A549 (cell line): ENCODE measurements around the gene STXBP4. TPM values are rescaled to one million over a fixed set of nuclear protein-coding genes. Genes with fewer than 3 reads are reported as not detected.

ENCODE experiments used
- ATAC-seq, 2 experiments: fragments of 200-7000 bp in 1 of 2; fragments of >200 bp in 1 of 2; cut with Nextera tagmentation in 1 of 2; cut with Tn5 transposase in 1 of 2; 3 replicates each; pipeline versions ENCODE4 v1.8.0 to v1.9.1; 2018 to 2020; ENCODE audit warnings: mild to moderate bottlenecking in 1 of 2, moderate library complexity in 1 of 2
- CTCF ChIA-PET: fragments of 300-600 bp; sonication (Branson Sonifier 250); formaldehyde crosslinking; extraction: SDS; loops from one replicate; lab custom pipeline; 2021; ENCODE audit warnings: antibody characterized with exemption, inconsistent platforms; lab: Yijun Ruan, JAX
- POLR2A ChIA-PET: fragments of 350-600 bp; formaldehyde crosslinking; extraction: SDS; loops from one replicate; lab custom pipeline; 2021; ENCODE audit warnings: antibody characterized with exemption, inconsistent platforms; lab: Yijun Ruan, JAX
- DNase-seq, 2 experiments: peaks; one replicate each; pipeline versions ENCODE4 v3.0.0 to v3.0.0-alpha.2; 2011 to 2016; ENCODE audit warnings: low read depth in 1 of 2, low spot score in 1 of 2
- FAIRE-seq: peaks from 2 replicates; lab custom pipeline; 2011; peaks lifted over from hg19 to GRCh38; lab: Jason Lieb, UNC
- H3K27ac ChIP-seq, 2 experiments: fragments of >200 bp; sonication (Bioruptor Twin); formaldehyde crosslinking; 3 replicates each; pipeline ENCODE4 v1.5.1; 2016 to 2017
- H3K4me1 ChIP-seq: fragments of >200 bp; sonication (Bioruptor Twin); formaldehyde crosslinking; 3 replicates; pipeline ENCODE4 v1.6.1; 2016
- H3K4me2 ChIP-seq: fragments of >200 bp; sonication (Bioruptor Twin); formaldehyde crosslinking; 3 replicates; pipeline ENCODE4 v1.6.1; 2016
- H3K4me3 ChIP-seq: fragments of >200 bp; sonication (Bioruptor Twin); formaldehyde crosslinking; 3 replicates; pipeline ENCODE4 v1.5.1; 2016
- H3K9me3 ChIP-seq: fragments of >200 bp; sonication (Bioruptor Twin); formaldehyde crosslinking; 3 replicates; pipeline ENCODE4 v1.6.1; 2016
- CBX8 ChIP-seq: fragments of 200-600 bp; sonication (generic); IDR thresholded peaks from 2 replicates; pipeline ENCODE4 v1.6.1; 2016
- CHD4 ChIP-seq: fragments of 200-600 bp; sonication (generic); IDR thresholded peaks from 2 replicates; pipeline ENCODE4 v1.6.1; 2016; ENCODE audit warnings: antibody characterized with exemption, mild to moderate bottlenecking, borderline replicate concordance
- EHF ChIP-seq: fragments of 250-450 bp; sonication (Bioruptor Pico); IDR thresholded peaks from 2 replicates; pipeline ENCODE4 v1.5.0; 2020; ENCODE audit warnings: mild to moderate bottlenecking
- ELK1 ChIP-seq: fragments of 150-350 bp; IDR thresholded peaks from 2 replicates; pipeline ENCODE4 v1.6.1; 2014; ENCODE audit warnings: low read depth, mild to moderate bottlenecking, low read length
- HMGXB4 ChIP-seq: fragments of 250-450 bp; sonication (Bioruptor Pico); IDR thresholded peaks from 2 replicates; pipeline ENCODE4 v1.5.0; 2021; ENCODE audit warnings: mild to moderate bottlenecking, moderate library complexity, borderline replicate concordance
- HOXA7 ChIP-seq: fragments of 250-450 bp; sonication (Bioruptor Pico); IDR thresholded peaks from 2 replicates; pipeline ENCODE4 v1.5.0; 2020; ENCODE audit warnings: mild to moderate bottlenecking, moderate library complexity
- HOXB5 ChIP-seq: fragments of 250-450 bp; sonication (Bioruptor Pico); IDR thresholded peaks from 2 replicates; pipeline ENCODE4 v1.5.0; 2020; ENCODE audit warnings: mild to moderate bottlenecking, moderate library complexity
- JUN ChIP-seq, 2 experiments: fragments of >200 bp; sonication (Bioruptor Twin); formaldehyde crosslinking; IDR thresholded peaks; 2 replicates in 1 of 2; 3 replicates in 1 of 2; pipeline ENCODE4 v1.6.1; 2016 to 2017
- JUNB ChIP-seq: fragments of >200 bp; sonication (Bioruptor Twin); formaldehyde crosslinking; IDR thresholded peaks from 2 replicates; pipeline ENCODE4 v1.6.1; 2016
- MAZ ChIP-seq: fragments of 150-350 bp; IDR thresholded peaks from 2 replicates; pipeline ENCODE4 v1.6.1; 2014; ENCODE audit warnings: antibody characterized with exemption, low read depth, low read length, borderline replicate concordance
- MYC ChIP-seq: IDR thresholded peaks from 2 replicates; pipeline ENCODE4 v1.6.1; 2012; ENCODE audit warnings: mild to moderate bottlenecking, inconsistent platforms, low read length, improper control_type of control experiment, borderline replicate concordance
- PBX3 ChIP-seq: IDR thresholded peaks from 2 replicates; pipeline ENCODE4 v1.6.1; 2012
- PHF8 ChIP-seq: fragments of 200-600 bp; sonication (generic); IDR thresholded peaks from 2 replicates; pipeline ENCODE4 v1.6.1; 2016; ENCODE audit warnings: low read depth, mild to moderate bottlenecking, antibody characterized with exemption, moderate library complexity, borderline replicate concordance
- RAD21 ChIP-seq, 2 experiments: fragments of >200 bp in 1 of 2; sonication (Bioruptor Twin) in 1 of 2; formaldehyde crosslinking in 1 of 2; IDR thresholded peaks in 1 of 2; conservative IDR thresholded peaks in 1 of 2; 2 replicates in 1 of 2; 3 replicates in 1 of 2; pipeline ENCODE4 v1.6.1; 2012 to 2018; ENCODE audit warnings: inconsistent platforms in 1 of 2
- RCOR1 ChIP-seq: fragments of 150-350 bp; IDR thresholded peaks from 2 replicates; pipeline ENCODE4 v1.6.1; 2014; ENCODE audit warnings: antibody characterized with exemption, low read length, low read depth
- RNF2 ChIP-seq: fragments of 200-600 bp; sonication (generic); IDR thresholded peaks from 2 replicates; pipeline ENCODE4 v1.6.1; 2016; ENCODE audit warnings: low read depth, mild to moderate bottlenecking, antibody characterized with exemption, moderate library complexity, borderline replicate concordance
- TFCP2L1 ChIP-seq: fragments of 250-450 bp; sonication (Bioruptor Pico); IDR thresholded peaks from 2 replicates; pipeline ENCODE4 v1.5.0; 2021; ENCODE audit warnings: mild to moderate bottlenecking
- TP53 ChIP-seq: fragments of 250-450 bp; sonication (Bioruptor Pico); IDR thresholded peaks from 2 replicates; pipeline ENCODE4 v1.5.0; 2021; ENCODE audit warnings: mild to moderate bottlenecking, moderate library complexity
- ZFP36 ChIP-seq: fragments of 450-650 bp; IDR thresholded peaks from 2 replicates; pipeline ENCODE4 v1.6.1; 2014; ENCODE audit warnings: borderline replicate concordance; ENCODE audit not compliant: partially characterized antibody
- WGBS: methylation state at CpG from one replicate; pipeline ENCODE4 v1.1.6; 2017; ENCODE audit errors: missing lambda C conversion rate; 5-methylcytosine and 5-hydroxymethylcytosine counted together
- polyA plus RNA-seq, 4 experiments: library from polyadenylated mRNA; depleted of rRNA in 3 of 4; stranded (reverse); fragments of >200 nt; fragmentation: RNase III in 1 of 4; extraction: RNeasy Plus Mini Kit Qiagen cat#74134 plus additional on column Dnase treatment in 1 of 4; gene quantifications; 2 replicates in 3 of 4; 3 replicates in 1 of 4; pipeline ENCODE4 v1.2.3, GENCODE V29; 2011 to 2017

The STXBP4 gene
- polyA plus RNA-seq, 2 of the 4 experiments (the other 2 are of a cell fraction), result 9.0 to 16.0 TPM

DNA sequence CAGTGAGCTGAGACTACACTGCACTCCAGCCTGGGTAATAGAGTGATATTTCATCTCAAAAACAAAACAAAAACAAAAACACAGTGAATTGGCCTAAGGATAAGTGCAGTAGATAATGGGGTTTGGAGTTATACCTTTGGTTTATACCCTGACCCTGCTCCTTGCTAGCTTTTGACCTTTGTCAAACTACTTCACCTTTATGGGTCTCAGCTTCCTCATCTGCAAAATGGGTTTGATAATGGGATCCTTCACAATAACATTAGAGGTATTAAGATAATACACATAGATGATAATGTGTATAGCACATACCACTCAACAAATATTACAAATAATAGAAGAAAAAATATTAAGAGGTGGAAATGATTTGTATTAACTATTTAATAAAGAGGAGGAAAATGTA is 85.9 kb downstream of the STXBP4 start:
- POLR2A ChIA-PET, result no interaction called here
- H3K4me2 ChIP-seq, result no peak overlapping the region
- FAIRE-seq (no peak), DNase-seq (no peak), ATAC-seq (no peak)
- peaks cover 6% of the 10 kb centered on the region for H3K4me1 ChIP-seq
- H3K4me3 ChIP-seq, result no peak overlapping the region
- no peaks in the 10 kb centered on the region for H3K9me3 ChIP-seq
- TF ChIP-seq RCOR1 (no peak), JUN (IDR thresholded peaks at IDR 0.05) (no peak), TFCP2L1 (CRISPR knock-in tag) (no peak), MYC (no peak), RAD21 (conservative IDR thresholded peaks at IDR 0.05 in 1 of 2, IDR thresholded peaks at IDR 0.05 in 1 of 2) (no peak), TP53 (CRISPR knock-in tag) (no peak), ELK1 (no peak)
- H3K27ac ChIP-seq, result no peak overlapping the region
- CTCF ChIA-PET, result interaction anchor here (0.7 to 1.1 kb wide), 6 partner anchors 10 to 293 kb away, joined by 3 to 6 read pairs (median 4); no protein-coding TSS in a partner anchor

GRCh38 chr17:55056526-55056925 is 88.0 kb downstream of the STXBP4 start:
- Histone ChIP-seq H3K4me2 (0 out of 3 replicates have a peak overlapping the region, but pooled peaks have one; percentile 11), H3K4me1 (peaks cover 6% of the 10 kb centered on the region), H3K27ac (0 out of 6 replicates have a peak overlapping the region, but pooled peaks of 1 of the 2 experiments have one; percentile 11), H3K4me3 (no peak overlapping the region), H3K9me3 (no peaks in the 10 kb centered on the region)
- TF ChIP-seq ZFP36 (no peak), HOXB5 (CRISPR knock-in tag) (no peak)
- DNase-seq, result no peak
- no peak for ATAC-seq
- WGBS, result 70% methylated on average over 4 of the region's 4 CpGs
- POLR2A ChIA-PET, result no interaction called here
- CTCF ChIA-PET, result no interaction called here
- peak; percentile 36 for FAIRE-seq

DNA sequence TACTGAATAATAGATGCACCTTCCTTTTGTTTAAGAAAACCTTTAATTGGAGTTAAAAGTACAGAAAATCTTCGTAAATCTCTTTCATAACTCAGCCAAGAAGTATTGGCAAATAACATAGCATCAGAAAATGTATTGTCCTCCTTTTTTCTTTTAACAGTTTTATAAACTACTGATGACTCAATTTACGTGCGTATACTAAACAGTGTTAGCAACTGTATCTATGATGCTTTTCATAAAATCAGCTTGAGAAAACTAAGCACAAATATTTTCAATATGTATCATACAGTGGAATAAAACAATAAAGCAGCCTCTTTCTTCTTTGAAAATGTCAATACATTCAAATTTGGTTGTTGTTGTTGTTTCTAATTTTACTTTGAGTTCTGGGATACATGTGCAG is 88.6 kb downstream of the STXBP4 start:
- H3K4me2 ChIP-seq, result no peak overlapping the region
- ChIA-PET CTCF (interaction anchor here (1.0 kb wide), 1 partner anchor 292 kb away, joined by 3 read pairs; no protein-coding TSS in a partner anchor), POLR2A (no interaction called here)
- H3K9me3 ChIP-seq, result no peaks in the 10 kb centered on the region
- DNase-seq (no peak), ATAC-seq (no peak), FAIRE-seq (peak; percentile 61)
- peaks cover 6% of the 10 kb centered on the region for H3K4me1 ChIP-seq
- no peak overlapping the region for H3K27ac ChIP-seq
- no peak overlapping the region for H3K4me3 ChIP-seq
- WGBS, result 84% methylated on average over 3 of the region's 3 CpGs
- TF ChIP-seq PHF8 (no peak), PBX3 (no peak), HMGXB4 (CRISPR knock-in tag) (no peak), JUNB (no peak), EHF (no peak), MAZ (no peak), TP53 (CRISPR knock-in tag) (no peak), HOXA7 (CRISPR knock-in tag) (no peak), CBX8 (no peak), CHD4 (no peak), RNF2 (no peak)
